GM23338 (cell line): ENCODE results near the gene TBC1D21. TPM values are rescaled to one million over a fixed set of nuclear protein-coding genes. Genes with fewer than 3 reads are reported as not detected.

Experiments
- ATAC-seq: fragments of 200-7000 bp; cut with Tn5 transposase; 3 replicates; pipeline ENCODE4 v1.9.1; 2020
- DNase-seq: peaks from one replicate; pipeline ENCODE4 v3.0.0-alpha.2; 2015; ENCODE audit warnings: low spot score
- H2AFZ ChIP-seq: fragments of 200-600 bp; sonication (generic); 2 replicates; pipeline ENCODE4 v1.8.0; 2016; ENCODE audit warnings: antibody characterized with exemption, mild to moderate bottlenecking, moderate library complexity
- H3F3A ChIP-seq: fragments of 200-600 bp; sonication (generic); replicated peaks from 2 replicates; pipeline ENCODE4 v1.8.0; 2017; ENCODE audit warnings: antibody characterized with exemption, mixed run types, low read depth
- H3K27ac ChIP-seq: fragments of 200-600 bp; sonication (generic); 2 replicates; pipeline ENCODE4 v1.6.1; 2016; ENCODE audit warnings: low read depth
- H3K27me3 ChIP-seq: fragments of 200-600 bp; sonication (generic); 2 replicates; pipeline ENCODE4 v1.8.0; 2016; ENCODE audit warnings: mild to moderate bottlenecking, mixed run types, moderate library complexity; ENCODE audit not compliant: insufficient read depth
- H3K36me3 ChIP-seq: fragments of 200-600 bp; sonication (generic); 2 replicates; pipeline ENCODE4 v1.8.0; 2016; ENCODE audit warnings: mild to moderate bottlenecking; ENCODE audit not compliant: insufficient read depth
- H3K4me1 ChIP-seq: fragments of 200-600 bp; sonication (generic); 2 replicates; pipeline ENCODE4 v1.8.0; 2016; ENCODE audit warnings: mild to moderate bottlenecking, moderate library complexity; ENCODE audit not compliant: insufficient read depth
- H3K4me2 ChIP-seq: fragments of 200-600 bp; sonication (generic); 2 replicates; pipeline ENCODE4 v1.7.1; 2017; ENCODE audit warnings: mixed run types
- H3K4me3 ChIP-seq: fragments of 200-600 bp; sonication (generic); 2 replicates; pipeline ENCODE4 v1.6.1; 2016; ENCODE audit warnings: mixed run types
- H3K79me2 ChIP-seq: fragments of 200-600 bp; sonication (generic); replicated peaks from 2 replicates; pipeline ENCODE4 v1.8.0; 2017; ENCODE audit warnings: mild to moderate bottlenecking; ENCODE audit not compliant: insufficient read depth
- H3K9me2 ChIP-seq: fragments of 200-600 bp; sonication (generic); 2 replicates; pipeline ENCODE4 v1.8.0; 2017; ENCODE audit not compliant: insufficient read depth
- H4K20me1 ChIP-seq: fragments of 200-600 bp; sonication (generic); replicated peaks from 2 replicates; pipeline ENCODE4 v1.8.0; 2017; ENCODE audit warnings: mild to moderate bottlenecking; ENCODE audit not compliant: insufficient read depth
- H3K27ac Mint-ChIP-seq: 2 replicates; pipeline ENCODE4 v1.8.0; 2020; ENCODE audit warnings: inconsistent platforms, mild to moderate bottlenecking, moderate library complexity, mixed read lengths
- H3K27me3 Mint-ChIP-seq: 3 replicates; pipeline ENCODE4 v1.8.0; 2022; ENCODE audit warnings: low read depth, mild to moderate bottlenecking, moderate library complexity, mixed read lengths, inconsistent platforms; ENCODE audit not compliant: insufficient read depth, poor library complexity
- H3K36me3 Mint-ChIP-seq: 3 replicates; pipeline ENCODE4 v1.8.0; 2021; ENCODE audit warnings: low read depth, mild to moderate bottlenecking, inconsistent platforms, moderate library complexity, mixed read lengths
- H3K4me1 Mint-ChIP-seq: 3 replicates; pipeline ENCODE4 v1.8.0; 2020; ENCODE audit warnings: mild to moderate bottlenecking, inconsistent platforms, mixed read lengths
- H3K4me3 Mint-ChIP-seq: 3 replicates; pipeline ENCODE4 v1.8.0; 2021; ENCODE audit warnings: moderate library complexity, mild to moderate bottlenecking, inconsistent platforms, mixed read lengths
- H3K9me3 Mint-ChIP-seq: 3 replicates; pipeline ENCODE4 v1.8.0; 2020; ENCODE audit warnings: moderate library complexity, mild to moderate bottlenecking, inconsistent platforms, mixed read lengths
- CREB1 ChIP-seq: fragments of 250-450 bp; sonication (Bioruptor Pico); IDR thresholded peaks from 2 replicates; pipeline ENCODE4 v1.5.0; 2020; ENCODE audit warnings: low read depth, mild to moderate bottlenecking, moderate library complexity
- EZH2 ChIP-seq: fragments of 200-600 bp; sonication (generic); IDR thresholded peaks from one replicate; pipeline ENCODE4 v1.8.0; 2017; ENCODE audit warnings: antibody characterized with exemption, mild to moderate bottlenecking, low read depth; ENCODE audit not compliant: unreplicated experiment
- EZH2phosphoT487 ChIP-seq: fragments of 200-600 bp; sonication (generic); IDR thresholded peaks from one replicate; pipeline ENCODE4 v1.8.1; 2018; ENCODE audit warnings: antibody characterized with exemption; ENCODE audit not compliant: unreplicated experiment
- JUNB ChIP-seq: IDR thresholded peaks from one replicate; pipeline ENCODE4 v1.6.1; 2016; ENCODE audit warnings: antibody characterized with exemption; ENCODE audit not compliant: unreplicated experiment
- NANOG ChIP-seq: IDR thresholded peaks from 2 replicates; pipeline ENCODE4 v1.6.1; 2016; ENCODE audit warnings: antibody characterized with exemption, borderline replicate concordance
- POLR2AphosphoS5 ChIP-seq: IDR thresholded peaks from 2 replicates; pipeline ENCODE4 v1.6.1; 2016; ENCODE audit warnings: antibody characterized with exemption, low read depth
- STAT1 ChIP-seq: IDR thresholded peaks from one replicate; pipeline ENCODE4 v1.6.1; 2016; ENCODE audit warnings: antibody characterized with exemption; ENCODE audit not compliant: unreplicated experiment
- ZNF114 ChIP-seq: fragments of 250-450 bp; sonication (Bioruptor Pico); IDR thresholded peaks from 2 replicates; pipeline ENCODE4 v1.5.0; 2020; ENCODE audit warnings: mild to moderate bottlenecking, moderate library complexity
- polyA plus RNA-seq: library from polyadenylated mRNA; unstranded; fragments of >200 nt; fragmentation: Nextera tagmentation; extraction: Ambion mirVana; gene quantifications from 2 replicates; pipeline ENCODE4 v1.2.1, GENCODE V29; 2016
- total RNA-seq: library from RNA; depleted of rRNA; stranded (reverse); fragments of >200 nt; shearing (Covaris generic); gene quantifications from 2 replicates; pipeline ENCODE4 v1.2.3, GENCODE V29; 2014
- TF ChIP-seq, protein P1 (sequence below): IDR thresholded peaks from one replicate; pipeline ENCODE4 v1.6.1; 2018; ENCODE audit warnings: antibody characterized with exemption; ENCODE audit not compliant: unreplicated experiment
- TF ChIP-seq, protein P2 (sequence below), 2 experiments: fragments of 200-600 bp in 1 of 2; sonication (generic) in 1 of 2; conservative IDR thresholded peaks; 2 replicates each; pipeline versions ENCODE4 v1.5.1 to v1.6.1; 2016 to 2017; ENCODE audit warnings: antibody characterized with exemption in 2 of 2, low read depth in 2 of 2, mild to moderate bottlenecking in 2 of 2, moderate library complexity in 1 of 2
- TF ChIP-seq, protein P3 (sequence below): IDR thresholded peaks from 2 replicates; pipeline ENCODE4 v1.6.1; 2016; ENCODE audit warnings: antibody characterized with exemption

TBC1D21 gene
- total and polyA plus RNA-seq, 2 experiments from 2014 or later: not detected

DNA sequence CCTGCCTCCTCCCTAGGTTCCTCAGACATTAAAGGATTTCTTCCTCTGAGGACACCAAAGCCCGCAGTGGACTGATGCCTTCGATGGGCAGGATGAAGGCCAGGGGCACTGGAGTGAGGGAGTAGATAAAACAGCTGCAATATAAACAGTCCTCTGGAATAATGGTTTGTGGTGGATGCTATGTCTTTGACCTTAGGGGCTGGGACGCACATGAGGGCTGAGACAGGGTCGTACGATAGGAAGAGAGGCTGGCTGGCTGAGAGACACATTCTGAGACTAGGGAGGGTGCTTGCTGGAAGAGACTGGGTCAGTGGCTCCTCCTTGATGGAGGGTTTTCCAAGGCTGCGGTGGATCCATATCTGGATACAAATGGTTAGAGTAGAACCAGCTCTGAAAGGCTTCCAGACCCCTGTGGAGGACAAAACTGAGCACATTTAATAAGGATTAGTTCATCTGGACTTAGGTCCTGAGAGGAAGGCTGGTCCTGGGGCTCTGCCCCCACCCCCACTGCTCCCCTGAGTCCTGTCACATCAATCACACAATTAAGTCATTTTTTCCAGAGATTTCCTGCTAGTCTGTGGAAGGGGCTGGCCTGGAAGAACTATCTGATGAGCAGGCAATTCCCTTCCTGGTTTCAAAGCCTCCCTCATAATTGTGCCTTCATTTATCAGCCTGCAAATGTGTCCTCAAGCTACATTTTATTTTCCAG, 15.8 kb downstream of the TBC1D21 start:
- Histone ChIP-seq H3K36me3 (no peaks in the 10 kb centered on the region), H3F3A (no peaks in the 10 kb centered on the region), H2AFZ (no peak overlapping the region), H3K79me2 (no peaks in the 10 kb centered on the region), H3K9me2 (no peaks in the 10 kb centered on the region), H4K20me1 (no peaks in the 10 kb centered on the region), H3K4me2 (no peak overlapping the region), H3K27ac (no peak overlapping the region), H3K27me3 (no peaks in the 10 kb centered on the region), H3K4me1 (no peaks in the 10 kb centered on the region), H3K4me3 (no peak overlapping the region)
- TF ChIP-seq, protein P1, sequence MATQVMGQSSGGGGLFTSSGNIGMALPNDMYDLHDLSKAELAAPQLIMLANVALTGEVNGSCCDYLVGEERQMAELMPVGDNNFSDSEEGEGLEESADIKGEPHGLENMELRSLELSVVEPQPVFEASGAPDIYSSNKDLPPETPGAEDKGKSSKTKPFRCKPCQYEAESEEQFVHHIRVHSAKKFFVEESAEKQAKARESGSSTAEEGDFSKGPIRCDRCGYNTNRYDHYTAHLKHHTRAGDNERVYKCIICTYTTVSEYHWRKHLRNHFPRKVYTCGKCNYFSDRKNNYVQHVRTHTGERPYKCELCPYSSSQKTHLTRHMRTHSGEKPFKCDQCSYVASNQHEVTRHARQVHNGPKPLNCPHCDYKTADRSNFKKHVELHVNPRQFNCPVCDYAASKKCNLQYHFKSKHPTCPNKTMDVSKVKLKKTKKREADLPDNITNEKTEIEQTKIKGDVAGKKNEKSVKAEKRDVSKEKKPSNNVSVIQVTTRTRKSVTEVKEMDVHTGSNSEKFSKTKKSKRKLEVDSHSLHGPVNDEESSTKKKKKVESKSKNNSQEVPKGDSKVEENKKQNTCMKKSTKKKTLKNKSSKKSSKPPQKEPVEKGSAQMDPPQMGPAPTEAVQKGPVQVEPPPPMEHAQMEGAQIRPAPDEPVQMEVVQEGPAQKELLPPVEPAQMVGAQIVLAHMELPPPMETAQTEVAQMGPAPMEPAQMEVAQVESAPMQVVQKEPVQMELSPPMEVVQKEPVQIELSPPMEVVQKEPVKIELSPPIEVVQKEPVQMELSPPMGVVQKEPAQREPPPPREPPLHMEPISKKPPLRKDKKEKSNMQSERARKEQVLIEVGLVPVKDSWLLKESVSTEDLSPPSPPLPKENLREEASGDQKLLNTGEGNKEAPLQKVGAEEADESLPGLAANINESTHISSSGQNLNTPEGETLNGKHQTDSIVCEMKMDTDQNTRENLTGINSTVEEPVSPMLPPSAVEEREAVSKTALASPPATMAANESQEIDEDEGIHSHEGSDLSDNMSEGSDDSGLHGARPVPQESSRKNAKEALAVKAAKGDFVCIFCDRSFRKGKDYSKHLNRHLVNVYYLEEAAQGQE: no peak
- TF ChIP-seq, protein P2, sequence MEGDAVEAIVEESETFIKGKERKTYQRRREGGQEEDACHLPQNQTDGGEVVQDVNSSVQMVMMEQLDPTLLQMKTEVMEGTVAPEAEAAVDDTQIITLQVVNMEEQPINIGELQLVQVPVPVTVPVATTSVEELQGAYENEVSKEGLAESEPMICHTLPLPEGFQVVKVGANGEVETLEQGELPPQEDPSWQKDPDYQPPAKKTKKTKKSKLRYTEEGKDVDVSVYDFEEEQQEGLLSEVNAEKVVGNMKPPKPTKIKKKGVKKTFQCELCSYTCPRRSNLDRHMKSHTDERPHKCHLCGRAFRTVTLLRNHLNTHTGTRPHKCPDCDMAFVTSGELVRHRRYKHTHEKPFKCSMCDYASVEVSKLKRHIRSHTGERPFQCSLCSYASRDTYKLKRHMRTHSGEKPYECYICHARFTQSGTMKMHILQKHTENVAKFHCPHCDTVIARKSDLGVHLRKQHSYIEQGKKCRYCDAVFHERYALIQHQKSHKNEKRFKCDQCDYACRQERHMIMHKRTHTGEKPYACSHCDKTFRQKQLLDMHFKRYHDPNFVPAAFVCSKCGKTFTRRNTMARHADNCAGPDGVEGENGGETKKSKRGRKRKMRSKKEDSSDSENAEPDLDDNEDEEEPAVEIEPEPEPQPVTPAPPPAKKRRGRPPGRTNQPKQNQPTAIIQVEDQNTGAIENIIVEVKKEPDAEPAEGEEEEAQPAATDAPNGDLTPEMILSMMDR (conservative IDR thresholded peaks at IDR 0.05; ENCODE audit: low read depth in 2 of 2): no peak
- no peak for TF ChIP-seq CREB1 (CRISPR knock-in tag)
- no peak for TF ChIP-seq NANOG
- TF ChIP-seq EZH2: no peak
- TF ChIP-seq POLR2AphosphoS5: no peak
- no peak for TF ChIP-seq JUNB
- TF ChIP-seq EZH2phosphoT487: no peak
- Mint-ChIP-seq H3K36me3 (peaks cover 8% of the 10 kb centered on the region), H3K4me1 (peaks cover under 1% of the 10 kb centered on the region; the same call in 1 of the 3 replicates), H3K27ac (no peak overlapping the region), H3K27me3 (peaks cover 6% of the 10 kb centered on the region), H3K4me3 (no peak overlapping the region; the same call in 2 of the 3 replicates), H3K9me3 (peaks cover 24% of the 10 kb centered on the region)
- ATAC-seq (no peak), DNase-seq (no peak)

DNA sequence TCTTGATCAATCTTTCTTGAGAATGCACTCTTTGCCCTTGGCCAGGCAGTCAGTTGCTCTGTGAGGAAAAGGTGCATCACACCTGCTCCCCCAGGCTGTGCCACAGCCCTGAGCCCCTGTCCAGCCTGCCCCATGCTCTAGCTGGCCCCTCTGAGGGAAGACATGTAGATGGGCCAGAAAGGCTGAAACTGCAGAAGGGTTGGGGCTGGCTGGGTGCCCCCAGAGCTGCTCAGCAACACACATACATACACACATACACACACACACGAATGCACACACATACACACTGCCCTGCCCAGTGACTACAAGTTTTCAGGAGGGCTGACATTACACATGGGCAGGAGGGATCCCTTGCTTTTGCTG, 16.4 kb downstream of the TBC1D21 start:
- H3K4me3 Mint-ChIP-seq: no peak overlapping the region; the same call in 2 of the 3 replicates
- peaks cover 6% of the 10 kb centered on the region; the same call in 2 of the 3 replicates for H3K4me1 Mint-ChIP-seq
- Histone ChIP-seq H3K36me3 (no peaks in the 10 kb centered on the region), H3K79me2 (no peaks in the 10 kb centered on the region), H3K27me3 (no peaks in the 10 kb centered on the region), H3F3A (no peaks in the 10 kb centered on the region), H4K20me1 (no peaks in the 10 kb centered on the region), H3K4me3 (no peak overlapping the region), H3K27ac (no peak overlapping the region), H3K4me2 (no peak overlapping the region), H3K4me1 (no peaks in the 10 kb centered on the region), H2AFZ (no peak overlapping the region), H3K9me2 (no peaks in the 10 kb centered on the region)
- H3K27me3 Mint-ChIP-seq: peaks cover 6% of the 10 kb centered on the region
- no peak for DNase-seq
- H3K9me3 Mint-ChIP-seq: peaks cover 24% of the 10 kb centered on the region
- peaks cover 8% of the 10 kb centered on the region for H3K36me3 Mint-ChIP-seq
- ATAC-seq: no peak
- H3K27ac Mint-ChIP-seq: no peak overlapping the region
- no peak for TF ChIP-seq ZNF114 (CRISPR knock-in tag)
- TF ChIP-seq, protein P1: no peak
- TF ChIP-seq EZH2: no peak
- no peak for TF ChIP-seq CREB1 (CRISPR knock-in tag)
- TF ChIP-seq, protein P2 (conservative IDR thresholded peaks at IDR 0.05; ENCODE audit: low read depth in 2 of 2): no peak
- TF ChIP-seq NANOG: no peak
- no peak for TF ChIP-seq STAT1
- TF ChIP-seq, protein P3, sequence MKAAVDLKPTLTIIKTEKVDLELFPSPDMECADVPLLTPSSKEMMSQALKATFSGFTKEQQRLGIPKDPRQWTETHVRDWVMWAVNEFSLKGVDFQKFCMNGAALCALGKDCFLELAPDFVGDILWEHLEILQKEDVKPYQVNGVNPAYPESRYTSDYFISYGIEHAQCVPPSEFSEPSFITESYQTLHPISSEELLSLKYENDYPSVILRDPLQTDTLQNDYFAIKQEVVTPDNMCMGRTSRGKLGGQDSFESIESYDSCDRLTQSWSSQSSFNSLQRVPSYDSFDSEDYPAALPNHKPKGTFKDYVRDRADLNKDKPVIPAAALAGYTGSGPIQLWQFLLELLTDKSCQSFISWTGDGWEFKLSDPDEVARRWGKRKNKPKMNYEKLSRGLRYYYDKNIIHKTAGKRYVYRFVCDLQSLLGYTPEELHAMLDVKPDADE: no peak
